Chondrocyte (in vitro differentiated cells): Measurements from ENCODE around the gene CATSPER3. TPM values are rescaled to one million over a fixed set of nuclear protein-coding genes. Genes with fewer than 3 reads are reported as not detected.

ENCODE experiments used
- DNase-seq: peaks from one replicate; pipeline ENCODE4 v3.0.0; 2021; ENCODE audit warnings: mixed read lengths, low spot score
- H3K27ac Mint-ChIP-seq: one replicate; pipeline ENCODE4 v1.8.0; 2021; ENCODE audit warnings: mild to moderate bottlenecking, moderate library complexity, mixed read lengths; ENCODE audit not compliant: unreplicated experiment
- H3K27me3 Mint-ChIP-seq: 2 replicates; pipeline ENCODE4 v1.8.0; 2021; ENCODE audit warnings: low read depth, mixed read lengths
- H3K36me3 Mint-ChIP-seq: 2 replicates; pipeline ENCODE4 v1.8.0; 2021; ENCODE audit warnings: low read depth, mixed read lengths
- H3K4me1 Mint-ChIP-seq: 2 replicates; pipeline ENCODE4 v1.8.0; 2021; ENCODE audit warnings: low read depth, mild to moderate bottlenecking, mixed read lengths
- H3K4me3 Mint-ChIP-seq: one replicate; pipeline ENCODE4 v1.8.0; 2021; ENCODE audit warnings: mild to moderate bottlenecking, moderate library complexity, mixed read lengths; ENCODE audit not compliant: unreplicated experiment
- H3K9me3 Mint-ChIP-seq: 2 replicates; pipeline ENCODE4 v1.8.0; 2021; ENCODE audit warnings: low read depth, mixed read lengths
- CTCF ChIP-seq: fragments of 200-600 bp; sonication (generic); IDR thresholded peaks from 2 replicates; pipeline ENCODE4 v1.5.0; 2021; ENCODE audit warnings: antibody characterized with exemption, mild to moderate bottlenecking, moderate library complexity
- total RNA-seq: library from RNA; stranded (reverse); gene quantifications from 3 replicates; pipeline ENCODE4 v1.2.1, GENCODE V29; 2021

The CATSPER3 gene
- total RNA-seq, 1 donor from 2014 or later: 0.17 TPM

GRCh38 chr5:135027266-135027696, 59.6 kb downstream of the CATSPER3 start:
- TF ChIP-seq CTCF: no peak
- Mint-ChIP-seq H3K36me3 (peaks cover 16% of the 10 kb centered on the region), H3K9me3 (no peaks in the 10 kb centered on the region), H3K27ac (no peak overlapping the region), H3K27me3 (peaks cover 76% of the 10 kb centered on the region), H3K4me3 (no peak overlapping the region), H3K4me1 (peaks cover 3% of the 10 kb centered on the region)
- peak; percentile 88 for DNase-seq

GRCh38 chr5:135027697-135028615, 60.2 kb downstream of the CATSPER3 start:
- H3K4me3 Mint-ChIP-seq: no peak overlapping the region
- no peak for TF ChIP-seq CTCF
- H3K4me1 Mint-ChIP-seq: peaks cover 6% of the 10 kb centered on the region
- peak; percentile 58 for DNase-seq
- H3K27me3 Mint-ChIP-seq: peaks cover 75% of the 10 kb centered on the region
- no peaks in the 10 kb centered on the region for H3K9me3 Mint-ChIP-seq
- no peak overlapping the region for H3K27ac Mint-ChIP-seq
- H3K36me3 Mint-ChIP-seq: peaks cover 16% of the 10 kb centered on the region

GRCh38 chr5:135028791-135029476, 61.2 kb downstream of the CATSPER3 start:
- TF ChIP-seq CTCF: no peak
- H3K27ac Mint-ChIP-seq: no peak overlapping the region
- H3K4me3 Mint-ChIP-seq: no peak overlapping the region
- peaks cover 13% of the 10 kb centered on the region for H3K36me3 Mint-ChIP-seq
- DNase-seq: peak; percentile 82
- H3K27me3 Mint-ChIP-seq: peaks cover 72% of the 10 kb centered on the region
- H3K4me1 Mint-ChIP-seq: peaks cover 10% of the 10 kb centered on the region
- H3K9me3 Mint-ChIP-seq: no peaks in the 10 kb centered on the region

GRCh38 chr5:135029477-135030122, 61.9 kb downstream of the CATSPER3 start:
- H3K36me3 Mint-ChIP-seq: peaks cover 13% of the 10 kb centered on the region
- TF ChIP-seq CTCF: no peak
- H3K9me3 Mint-ChIP-seq: no peaks in the 10 kb centered on the region
- DNase-seq: no peak
- no peak overlapping the region for H3K27ac Mint-ChIP-seq
- H3K4me3 Mint-ChIP-seq: no peak overlapping the region
- peaks cover 14% of the 10 kb centered on the region for H3K4me1 Mint-ChIP-seq
- peaks cover 70% of the 10 kb centered on the region for H3K27me3 Mint-ChIP-seq
